ENCODE results near the gene CA7. TPM values are rescaled to one million over a fixed set of nuclear protein-coding genes. Genes with fewer than 3 reads are reported as not detected.

The CA7 gene
- total and polyA plus RNA-seq, 2 donors (not counting 1 experiment from before 2014, with no cell fraction given) = not detected

- no peaks in the 10 kb centered on the region for H3K36me3 ChIP-seq (ENCODE audit: control insufficient read depth, insufficient read depth, low read length)
- H3K79me2 ChIP-seq (ENCODE audit: control insufficient read depth, insufficient read depth, low read length) = no peaks in the 10 kb centered on the region
- peaks cover 16% of the 10 kb centered on the region for H3K4me1 ChIP-seq (ENCODE audit: control insufficient read depth, extremely low read depth, insufficient read depth, low read length)
- no peak overlapping the region for H3K9ac ChIP-seq (ENCODE audit: insufficient read depth, low read length)
- DNase-seq (ENCODE audit: low read depth in 2 of 2) = no peak
- H2AFZ ChIP-seq (ENCODE audit: low read length) = no peak overlapping the region
- H3K9me3 ChIP-seq (ENCODE audit: control insufficient read depth, insufficient read depth, low read depth, low read length) = no peaks in the 10 kb centered on the region
- H3K27ac ChIP-seq (ENCODE audit: insufficient read depth, low read length) = no peak overlapping the region
- H3K4me2 ChIP-seq (ENCODE audit: extremely low read depth, insufficient read depth, low read length) = no peak overlapping the region
- no peak overlapping the region for H3K4me3 ChIP-seq (replicated peaks in 1 of 4; ENCODE audit: control extremely low read depth in 1 of 4, insufficient read depth in 1 of 4, low read depth in 3 of 4, low read length in 4 of 4)
- no peaks in the 10 kb centered on the region for H3K27me3 ChIP-seq (ENCODE audit: control insufficient read depth, insufficient read depth, low read length)
- no peak for TF ChIP-seq EZH2 (IDR thresholded peaks at IDR 0.05; ENCODE audit: low read length, missing control alignments)
- no peak for TF ChIP-seq CTCF (conservative IDR thresholded peaks at IDR 0.05 in 1 of 2, IDR thresholded peaks at IDR 0.05 in 1 of 2; ENCODE audit: low read depth in 1 of 2, low read length in 2 of 2)
- H4K20me1 ChIP-seq (ENCODE audit: control insufficient read depth, extremely low read depth, insufficient read depth, low read length) = no peaks in the 10 kb centered on the region
These were observed 29.5 kb downstream of the CA7 start for GRCh38 chr16:66873685-66874055.

GRCh38 chr16:66874079-66874775, 30.0 kb downstream of the CA7 start:
- Histone ChIP-seq H2AFZ (ENCODE audit: low read length) (no peak overlapping the region), H3K36me3 (ENCODE audit: control insufficient read depth, insufficient read depth, low read length) (no peaks in the 10 kb centered on the region)
- DNase-seq (ENCODE audit: low read depth in 2 of 2) = peak; percentile 64 to 68

GRCh38 chr16:66878067-66878466, 33.9 kb downstream of the CA7 start:
- no peaks in the 10 kb centered on the region for H3K9me3 ChIP-seq (ENCODE audit: control insufficient read depth, insufficient read depth, low read depth, low read length)
- no peak overlapping the region for H3K4me2 ChIP-seq (ENCODE audit: extremely low read depth, insufficient read depth, low read length)
- H3K27me3 ChIP-seq (ENCODE audit: control insufficient read depth, insufficient read depth, low read length) = no peaks in the 10 kb centered on the region
- no peaks in the 10 kb centered on the region for H3K36me3 ChIP-seq (ENCODE audit: control insufficient read depth, insufficient read depth, low read length)
- H4K20me1 ChIP-seq (ENCODE audit: control insufficient read depth, extremely low read depth, insufficient read depth, low read length) = no peaks in the 10 kb centered on the region
- peak in 1 of 2 donors; percentile 65 for DNase-seq (ENCODE audit: low read depth in 2 of 2)
- H3K4me3 ChIP-seq (replicated peaks in 1 of 4; ENCODE audit: control extremely low read depth in 1 of 4, insufficient read depth in 1 of 4, low read depth in 3 of 4, low read length in 4 of 4) = no peak overlapping the region
- H3K79me2 ChIP-seq (ENCODE audit: control insufficient read depth, insufficient read depth, low read length) = peaks cover 6% of the 10 kb centered on the region
- TF ChIP-seq CTCF (conservative IDR thresholded peaks at IDR 0.05 in 1 of 2, IDR thresholded peaks at IDR 0.05 in 1 of 2; ENCODE audit: low read depth in 1 of 2, low read length in 2 of 2) = no peak
- no peak for TF ChIP-seq EZH2 (IDR thresholded peaks at IDR 0.05; ENCODE audit: low read length, missing control alignments)
- peaks cover 9% of the 10 kb centered on the region for H3K4me1 ChIP-seq (ENCODE audit: control insufficient read depth, extremely low read depth, insufficient read depth, low read length)
- no peak overlapping the region for H3K9ac ChIP-seq (ENCODE audit: insufficient read depth, low read length)
- H3K27ac ChIP-seq (ENCODE audit: insufficient read depth, low read length) = no peak overlapping the region
- H2AFZ ChIP-seq (ENCODE audit: low read length) = no peak overlapping the region

More at GRCh38 chr16:66874079-66874775, 30.0 kb downstream of the CA7 start:
- H3K4me3 ChIP-seq (replicated peaks in 1 of 4; ENCODE audit: control extremely low read depth in 1 of 4, insufficient read depth in 1 of 4, low read depth in 3 of 4, low read length in 4 of 4) = no peak overlapping the region
- H3K27me3 ChIP-seq (ENCODE audit: control insufficient read depth, insufficient read depth, low read length) = no peaks in the 10 kb centered on the region
- peaks cover 16% of the 10 kb centered on the region for H3K4me1 ChIP-seq (ENCODE audit: control insufficient read depth, extremely low read depth, insufficient read depth, low read length)
- peak overlapping the region; percentile 31 for H3K27ac ChIP-seq (ENCODE audit: insufficient read depth, low read length)
- no peak for TF ChIP-seq EZH2 (IDR thresholded peaks at IDR 0.05; ENCODE audit: low read length, missing control alignments)
- TF ChIP-seq CTCF (conservative IDR thresholded peaks at IDR 0.05 in 1 of 2, IDR thresholded peaks at IDR 0.05 in 1 of 2; ENCODE audit: low read depth in 1 of 2, low read length in 2 of 2) = no peak
- H3K79me2 ChIP-seq (ENCODE audit: control insufficient read depth, insufficient read depth, low read length) = no peaks in the 10 kb centered on the region
- no peaks in the 10 kb centered on the region for H3K9me3 ChIP-seq (ENCODE audit: control insufficient read depth, insufficient read depth, low read depth, low read length)
- no peak overlapping the region for H3K4me2 ChIP-seq (ENCODE audit: extremely low read depth, insufficient read depth, low read length)
- H3K9ac ChIP-seq (ENCODE audit: insufficient read depth, low read length) = no peak overlapping the region
- no peaks in the 10 kb centered on the region for H4K20me1 ChIP-seq (ENCODE audit: control insufficient read depth, extremely low read depth, insufficient read depth, low read length)

Measured in fibroblast of lung (primary cell).